Tibial nerve (tissue), 4 donors: ENCODE data around the gene SLC5A1. TPM values are rescaled to one million over a fixed set of nuclear protein-coding genes. Genes with fewer than 3 reads are reported as not detected.

Experiments
- DNase-seq, 2 donors: peaks; one replicate each; pipeline ENCODE4 v3.0.0-alpha.2; 2019; ENCODE audit warnings: low spot score in 2 of 2
- H3K27ac ChIP-seq, 4 donors: fragments of 200-600 bp; sonication (generic) in 3 of 4; one replicate each; pipeline ENCODE4 v1.5.1; 2017 to 2019; ENCODE audit warnings: mild to moderate bottlenecking in 1 of 4
- H3K27me3 ChIP-seq, 2 donors: fragments of 200-600 bp; sonication (generic) in 1 of 2; one replicate each; pipeline versions ENCODE4 v1.5.1 to v1.6.0; 2017 to 2019
- H3K36me3 ChIP-seq, 3 donors: fragments of 200-600 bp; sonication (generic); one replicate each; pipeline ENCODE4 v1.5.1; 2018 to 2019
- H3K4me1 ChIP-seq, 4 donors: fragments of 200-600 bp; sonication (generic) in 3 of 4; one replicate each; pipeline ENCODE4 v1.5.1; 2017 to 2019
- H3K4me3 ChIP-seq, 4 donors: fragments of 200-600 bp; sonication (generic) in 3 of 4; one replicate each; pipeline ENCODE4 v1.5.1; 2017 to 2019; ENCODE audit warnings: mild to moderate bottlenecking in 1 of 4, moderate library complexity in 1 of 4
- H3K9me3 ChIP-seq, 4 donors: fragments of 200-600 bp; sonication (generic) in 3 of 4; one replicate each; pipeline ENCODE4 v1.5.1; 2017 to 2019
- CTCF ChIP-seq, 5 experiments: fragments of 200-600 bp in 3 of 5; fragments of 450-650 bp in 2 of 5; sonication (generic) in 3 of 5; IDR thresholded peaks; one replicate each; pipeline ENCODE4 v1.5.1; 2016 to 2019; ENCODE audit warnings: antibody characterized with exemption in 5 of 5, mild to moderate bottlenecking in 3 of 5, moderate library complexity in 2 of 5
- EP300 ChIP-seq, 2 donors: sonication (generic); formaldehyde crosslinking; IDR thresholded peaks; one replicate each; pipeline ENCODE4 v1.6.1; 2017; ENCODE audit warnings: antibody characterized with exemption in 2 of 2, mild to moderate bottlenecking in 1 of 2
- POLR2A ChIP-seq, 2 donors: fragments of 450-650 bp; IDR thresholded peaks; one replicate each; pipeline ENCODE4 v1.6.1; 2017; ENCODE audit warnings: antibody characterized with exemption in 2 of 2, mild to moderate bottlenecking in 2 of 2, moderate library complexity in 2 of 2
- WGBS, 2 donors: methylation state at CpG; one replicate each; pipeline ENCODE4 v1.1.5; 2018; 5-methylcytosine and 5-hydroxymethylcytosine counted together
- total RNA-seq, 4 donors: library from RNA; depleted of rRNA; stranded (reverse); fragments of >200 nt; gene quantifications; one replicate each; pipeline ENCODE4 v1.1.0, GENCODE V29; 2016

Gene SLC5A1
- total RNA-seq, 4 donors from 2014 or later: under 0.01 TPM; not detected in 3

GRCh38 chr22:32044913-32045312, 1.9 kb downstream of the SLC5A1 start:
- peak in 1 of 2 donors; percentile 11 for DNase-seq
- Histone ChIP-seq H3K36me3 (no peaks in the 10 kb centered on the region), H3K27ac (peak overlapping the region in 1 of 4 donors; percentile 34), H3K9me3 (no peaks in the 10 kb centered on the region), H3K4me3 (no peak overlapping the region), H3K4me1 (no peaks in the 10 kb centered on the region), H3K27me3 (peaks cover 0 to 9% of the 10 kb centered on the region in 2 donors)
- no peak for TF ChIP-seq EP300 (IDR thresholded peaks at IDR 0.05)
- TF ChIP-seq POLR2A (IDR thresholded peaks at IDR 0.05): no peak
- TF ChIP-seq CTCF (IDR thresholded peaks at IDR 0.05): no peak
- WGBS, 2 donors: 41 to 46% methylated on average over 3 of the region's 3 CpGs

- TF ChIP-seq EP300 (IDR thresholded peaks at IDR 0.05) (no peak), CTCF (IDR thresholded peaks at IDR 0.05) (no peak), POLR2A (IDR thresholded peaks at IDR 0.05) (no peak)
- WGBS, 2 donors: 39 to 40% methylated on average over 2 of the region's 2 CpGs
- no peak overlapping the region for H3K4me3 ChIP-seq
Observed at GRCh38 chr22:32048069-32048468, 5.0 kb downstream of the SLC5A1 start.

GRCh38 chr22:32050678-32051515, 7.8 kb downstream of the SLC5A1 start:
- DNase-seq: peak in 1 of 2 donors; percentile 22
- Histone ChIP-seq H3K36me3 (no peaks in the 10 kb centered on the region), H3K4me3 (no peak overlapping the region), H3K27ac (no peak overlapping the region), H3K27me3 (no peaks in the 10 kb centered on the region), H3K4me1 (no peaks in the 10 kb centered on the region), H3K9me3 (no peaks in the 10 kb centered on the region)
- TF ChIP-seq EP300 (IDR thresholded peaks at IDR 0.05): no peak
- no peak for TF ChIP-seq CTCF (IDR thresholded peaks at IDR 0.05)
- TF ChIP-seq POLR2A (IDR thresholded peaks at IDR 0.05): no peak
- WGBS, 2 donors: 54 to 55% methylated on average over 5 of the region's 5 CpGs

More at GRCh38 chr22:32048069-32048468, 5.0 kb downstream of the SLC5A1 start:
- no peak overlapping the region for H3K27ac ChIP-seq
- no peaks in the 10 kb centered on the region for H3K9me3 ChIP-seq
- no peak for DNase-seq
- peaks cover 0 to 5% of the 10 kb centered on the region in 2 donors for H3K27me3 ChIP-seq
- no peaks in the 10 kb centered on the region for H3K36me3 ChIP-seq
- no peaks in the 10 kb centered on the region for H3K4me1 ChIP-seq

- TF ChIP-seq CTCF (IDR thresholded peaks at IDR 0.05) (no peak), POLR2A (IDR thresholded peaks at IDR 0.05) (no peak), EP300 (IDR thresholded peaks at IDR 0.05) (no peak)
- WGBS, 2 donors: 69 to 80% methylated on average over 2 of the region's 2 CpGs
- H3K27me3 ChIP-seq: no peaks in the 10 kb centered on the region
- no peaks in the 10 kb centered on the region for H3K9me3 ChIP-seq
- H3K36me3 ChIP-seq: no peaks in the 10 kb centered on the region
- no peak overlapping the region for H3K4me3 ChIP-seq
- H3K27ac ChIP-seq: no peak overlapping the region
- DNase-seq: no peak
- no peaks in the 10 kb centered on the region for H3K4me1 ChIP-seq
Observed at GRCh38 chr22:32052244-32052643, 9.2 kb downstream of the SLC5A1 start.
